HG03457 (cell line): ENCODE measurements around the gene MCRIP2.
A peak's percentile ranks its signal among the peaks of the same experiment; 100 is the strongest.

Experiments used
- ATAC-seq: cut with Tn5 transposase; IDR thresholded peaks from one replicate; pipeline ENCODE4 v1.9.1; 2021; ENCODE audit warnings: moderate number of reproducible peaks; ENCODE audit not compliant: unreplicated experiment

Gene MCRIP2

DNA sequence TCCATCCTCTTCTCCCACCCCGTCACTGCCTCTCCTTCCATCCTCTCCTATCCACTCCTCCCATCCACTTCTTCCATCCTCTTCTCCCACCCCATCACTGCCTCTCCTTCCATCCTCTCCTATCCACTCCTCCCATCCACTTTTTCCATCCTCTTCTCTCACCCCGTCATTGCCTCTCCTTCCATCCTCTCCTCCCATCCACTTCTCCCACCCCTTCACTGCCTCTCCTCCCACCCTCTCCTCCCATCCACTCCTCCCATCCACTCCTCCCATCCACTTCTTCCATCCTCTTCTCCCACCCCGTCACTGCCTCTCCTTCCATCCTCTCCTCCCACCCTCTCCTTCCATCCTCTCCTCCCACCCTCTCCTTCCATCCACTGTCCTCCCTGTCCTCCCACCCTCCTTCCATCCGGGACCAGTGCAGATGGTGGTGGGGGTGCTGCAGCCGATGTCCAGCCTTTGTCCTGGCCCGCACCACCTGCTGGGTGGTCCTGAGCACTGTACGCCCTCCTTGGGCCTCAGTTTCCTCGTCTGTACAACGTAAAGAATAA lies 9.7 kb upstream of the MCRIP2 start:
- ATAC-seq, result no peak

DNA sequence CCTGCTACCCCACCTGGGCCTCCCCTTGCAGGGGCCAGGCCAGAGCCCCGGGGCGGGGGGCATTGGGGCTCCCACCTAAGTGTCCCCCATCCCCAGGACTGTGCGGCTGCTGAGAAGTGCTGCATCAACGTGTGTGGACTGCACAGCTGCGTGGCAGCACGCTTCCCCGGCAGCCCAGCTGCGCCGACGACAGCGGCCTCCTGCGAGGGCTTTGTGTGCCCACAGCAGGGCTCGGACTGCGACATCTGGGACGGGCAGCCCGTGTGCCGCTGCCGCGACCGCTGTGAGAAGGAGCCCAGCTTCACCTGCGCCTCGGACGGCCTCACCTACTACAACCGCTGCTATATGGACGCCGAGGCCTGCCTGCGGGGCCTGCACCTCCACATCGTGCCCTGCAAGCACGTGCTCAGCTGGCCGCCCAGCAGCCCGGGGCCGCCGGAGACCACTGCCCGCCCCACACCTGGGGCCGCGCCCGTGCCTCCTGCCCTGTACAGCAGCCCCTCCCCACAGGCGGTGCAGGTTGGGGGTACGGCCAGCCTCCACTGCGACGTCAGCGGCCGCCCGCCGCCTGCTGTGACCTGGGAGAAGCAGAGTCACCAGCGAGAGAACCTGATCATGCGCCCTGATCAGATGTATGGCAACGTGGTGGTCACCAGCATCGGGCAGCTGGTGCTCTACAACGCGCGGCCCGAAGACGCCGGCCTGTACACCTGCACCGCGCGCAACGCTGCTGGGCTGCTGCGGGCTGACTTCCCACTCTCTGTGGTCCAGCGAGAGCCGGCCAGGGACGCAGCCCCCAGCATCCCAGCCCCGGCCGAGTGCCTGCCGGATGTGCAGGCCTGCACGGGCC lies 8.9 kb upstream of the MCRIP2 start:
- ATAC-seq, result no peak

DNA sequence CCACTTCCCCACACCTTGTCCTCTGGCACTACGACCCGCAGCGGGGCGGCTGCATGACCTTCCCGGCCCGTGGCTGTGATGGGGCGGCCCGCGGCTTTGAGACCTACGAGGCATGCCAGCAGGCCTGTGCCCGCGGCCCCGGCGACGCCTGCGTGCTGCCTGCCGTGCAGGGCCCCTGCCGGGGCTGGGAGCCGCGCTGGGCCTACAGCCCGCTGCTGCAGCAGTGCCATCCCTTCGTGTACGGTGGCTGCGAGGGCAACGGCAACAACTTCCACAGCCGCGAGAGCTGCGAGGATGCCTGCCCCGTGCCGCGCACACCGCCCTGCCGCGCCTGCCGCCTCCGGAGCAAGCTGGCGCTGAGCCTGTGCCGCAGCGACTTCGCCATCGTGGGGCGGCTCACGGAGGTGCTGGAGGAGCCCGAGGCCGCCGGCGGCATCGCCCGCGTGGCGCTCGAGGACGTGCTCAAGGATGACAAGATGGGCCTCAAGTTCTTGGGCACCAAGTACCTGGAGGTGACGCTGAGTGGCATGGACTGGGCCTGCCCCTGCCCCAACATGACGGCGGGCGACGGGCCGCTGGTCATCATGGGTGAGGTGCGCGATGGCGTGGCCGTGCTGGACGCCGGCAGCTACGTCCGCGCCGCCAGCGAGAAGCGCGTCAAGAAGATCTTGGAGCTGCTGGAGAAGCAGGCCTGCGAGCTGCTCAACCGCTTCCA lies 8.1 kb upstream of the MCRIP2 start:
- no peak for ATAC-seq

DNA sequence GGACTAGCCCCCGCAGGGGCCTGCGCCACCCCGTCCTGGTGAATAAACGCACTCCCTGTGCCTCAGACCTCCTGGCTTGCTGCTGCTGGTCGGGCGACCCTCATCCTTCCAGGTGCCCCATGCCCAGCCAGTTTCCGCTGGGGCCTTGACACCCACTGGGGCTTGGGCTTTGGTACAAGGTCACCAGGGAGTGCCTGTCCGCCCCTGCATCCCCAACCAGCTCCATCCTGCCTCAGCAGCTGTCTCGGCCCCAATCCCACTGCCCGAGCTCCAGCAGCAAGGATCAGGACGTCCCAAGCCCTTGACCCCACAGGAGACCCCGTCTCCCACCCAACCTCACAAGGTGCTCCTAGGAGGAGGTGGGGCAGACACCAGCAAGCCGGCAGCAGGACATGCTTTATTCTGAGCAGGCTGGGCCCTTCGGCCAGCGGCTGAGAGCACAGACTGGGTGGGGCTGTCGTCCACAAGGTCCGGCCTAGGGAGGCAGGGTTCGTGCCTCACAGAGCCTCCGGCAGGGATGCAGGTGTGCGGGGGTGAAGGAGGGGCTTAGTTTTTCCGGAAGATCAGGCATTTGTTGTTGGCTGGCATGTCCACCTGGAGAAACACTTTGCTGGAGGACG lies 7.5 kb upstream of the MCRIP2 start:
- ATAC-seq, result no peak

DNA sequence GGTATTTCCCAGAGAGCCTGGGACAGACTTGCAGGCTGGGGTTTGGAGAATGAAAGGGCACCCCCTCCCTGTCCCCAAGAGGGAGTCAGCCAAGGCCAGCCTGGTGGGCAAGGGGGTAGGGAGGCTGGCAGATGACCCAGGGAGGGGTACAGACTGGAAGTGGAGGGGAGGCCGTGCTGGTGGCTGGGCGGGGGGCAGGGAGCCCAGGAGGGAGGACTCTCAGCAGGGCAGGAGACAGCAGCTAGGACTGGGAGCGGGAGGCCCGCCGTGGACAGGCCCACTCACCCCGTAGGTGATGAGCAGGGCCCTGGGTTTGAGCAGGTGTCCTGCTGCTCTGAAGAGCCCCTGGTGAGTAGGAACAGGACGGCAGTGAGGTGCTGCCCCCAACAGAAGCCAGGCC lies 6.6 kb upstream of the MCRIP2 start:
- no peak for ATAC-seq

DNA sequence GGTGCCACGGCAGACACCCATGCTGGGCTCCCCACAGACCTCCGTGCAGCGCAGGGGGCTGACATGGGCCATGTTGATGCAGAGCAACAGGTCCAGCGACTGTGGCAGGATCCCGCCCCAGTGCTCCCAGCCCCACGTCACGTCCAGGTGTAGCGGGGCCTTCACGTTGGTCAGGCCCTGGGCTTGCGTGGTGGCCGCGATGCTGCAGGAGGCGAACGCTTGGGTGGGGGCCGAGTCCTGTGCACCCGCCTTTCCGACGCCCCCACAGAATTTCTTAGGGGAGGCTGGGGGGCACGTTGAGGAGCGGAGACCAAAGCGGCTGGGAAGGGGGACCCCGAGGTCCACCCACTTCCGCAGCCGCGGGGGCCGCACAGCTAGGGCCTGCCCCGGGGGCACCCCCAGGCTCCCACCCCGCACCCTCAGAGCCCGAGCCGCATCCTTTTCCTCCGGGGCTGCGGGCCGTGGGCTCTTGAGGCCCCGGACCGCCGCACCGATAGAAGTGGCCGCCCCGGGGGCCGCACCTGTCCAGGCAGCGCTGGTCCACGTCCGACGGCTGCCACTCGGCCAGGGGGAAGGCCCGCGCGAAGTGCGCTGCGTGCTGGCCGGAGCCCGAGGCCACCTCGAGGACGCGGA lies 5.9 kb upstream of the MCRIP2 start:
- peak; percentile 1 for ATAC-seq

DNA sequence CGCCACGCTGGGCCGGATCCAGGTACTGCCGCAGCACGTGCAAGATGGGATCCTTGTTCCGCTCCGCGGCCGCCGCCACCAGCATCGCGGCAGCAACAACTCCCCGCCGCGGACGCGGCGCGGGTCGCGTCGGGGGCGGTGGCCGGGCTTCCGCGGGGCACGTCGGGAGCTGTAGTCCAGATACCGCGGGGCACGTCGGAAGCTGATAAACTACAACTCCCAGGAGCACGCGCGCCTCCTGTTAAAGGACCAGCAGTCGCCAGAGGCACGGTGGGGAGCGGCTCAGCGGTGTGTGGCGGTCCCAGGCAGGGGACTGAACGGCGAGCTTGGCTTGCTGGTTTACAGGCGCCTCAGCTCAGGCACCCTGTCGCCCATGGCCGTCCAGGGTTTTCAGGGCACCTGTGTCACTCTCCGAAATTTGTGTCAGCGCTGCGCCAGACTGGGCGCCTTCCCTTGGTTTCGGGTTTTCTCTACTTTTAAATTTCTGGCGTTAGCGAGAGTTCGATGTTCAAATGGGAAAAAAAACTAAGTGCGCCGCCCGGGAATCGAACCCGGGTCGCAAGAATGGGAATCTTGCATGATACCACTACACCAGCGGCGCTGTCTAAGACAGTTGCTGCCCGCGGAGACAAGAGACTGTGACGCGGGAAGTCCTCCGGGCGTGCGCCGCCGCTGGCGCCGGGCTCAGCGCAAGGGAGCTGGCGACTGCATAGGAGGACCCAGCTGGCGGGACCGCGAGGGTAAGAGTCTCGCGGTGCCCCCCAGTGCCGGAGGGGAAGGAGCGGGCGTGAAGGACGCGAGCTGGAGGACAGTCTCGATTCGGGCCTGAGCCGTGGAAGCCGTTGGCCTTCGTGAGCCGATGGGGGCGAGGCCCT lies 5.2 kb upstream of the MCRIP2 start, which contains the start of gene METTL26:
TSS of gene METTL26 (minus strand) at position 100 of the 875 bp plus-strand sequence. CDS start at position 85, 15 bp downstream.
- peak; percentile 43 for ATAC-seq

DNA sequence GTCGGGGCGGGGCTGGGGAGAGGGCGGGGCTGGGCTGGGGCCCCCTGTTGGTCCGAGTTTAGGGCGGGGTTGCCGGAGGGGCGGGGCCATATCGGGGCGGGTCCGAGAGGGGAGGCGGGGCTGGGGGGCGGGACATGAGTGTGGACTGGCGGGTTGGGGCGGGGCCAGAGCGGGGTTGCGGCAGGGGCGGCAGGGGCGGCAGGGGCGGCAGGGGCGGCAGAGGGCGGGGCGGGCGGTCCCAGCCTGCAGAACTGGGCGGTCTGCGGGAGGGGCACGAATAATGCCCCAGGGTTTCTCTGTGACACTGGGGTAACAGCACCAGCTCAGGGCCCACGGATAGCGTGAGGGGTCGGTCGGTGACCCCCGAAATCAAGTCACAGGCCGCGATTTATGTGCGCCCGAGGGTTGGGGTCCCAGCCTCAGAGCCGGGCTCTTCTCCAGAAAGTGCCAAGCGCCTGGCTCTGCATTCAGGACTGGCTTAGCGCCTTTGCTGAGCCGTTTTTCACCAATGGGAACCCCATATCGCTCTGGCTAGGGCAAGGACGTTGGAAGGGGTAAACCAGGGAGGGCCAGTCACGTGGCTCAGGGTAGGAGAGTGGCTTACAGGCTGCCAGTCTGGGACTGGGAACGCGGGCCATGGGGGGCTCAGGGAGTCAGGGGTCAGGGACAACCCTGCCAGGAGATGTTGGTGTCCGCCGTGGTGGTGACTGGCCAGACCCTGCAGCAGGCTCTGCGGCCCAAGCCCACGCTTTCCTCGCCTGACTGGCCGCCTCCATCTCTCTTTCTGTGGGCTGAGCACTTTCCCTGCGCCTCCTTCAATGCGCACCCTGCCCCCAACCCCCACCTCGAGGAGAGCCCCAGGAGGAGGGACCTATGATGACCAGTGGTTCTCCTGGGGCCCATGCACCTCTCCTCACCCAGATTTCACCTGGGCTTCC lies 4.3 kb upstream of the MCRIP2 start:
- no peak for ATAC-seq

DNA sequence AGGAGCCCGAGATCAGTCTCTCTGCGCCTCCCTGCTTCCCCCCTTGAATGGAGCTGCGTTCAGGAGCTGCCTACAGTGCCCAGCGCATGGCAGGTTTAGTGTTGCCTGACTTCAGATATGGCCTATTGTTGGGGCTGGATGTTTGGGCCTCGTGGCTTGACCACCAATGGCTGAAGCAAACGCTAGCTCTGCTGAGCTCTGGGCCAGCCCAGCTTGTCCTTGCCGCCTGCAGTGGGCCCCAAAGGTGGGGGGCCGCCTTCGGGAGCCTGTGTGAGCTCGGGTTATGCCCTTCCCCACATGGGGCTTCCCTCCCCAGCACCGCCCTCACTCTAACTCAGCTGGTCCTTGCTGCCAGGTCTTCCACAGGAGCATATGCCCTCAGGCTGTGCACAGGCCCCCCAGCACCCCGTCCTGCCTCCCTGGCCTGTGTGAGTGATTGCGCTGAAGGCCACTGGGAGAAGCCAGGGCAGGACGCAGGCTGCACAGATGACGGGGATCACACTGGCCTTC lies 3.5 kb upstream of the MCRIP2 start:
- ATAC-seq, result no peak

DNA sequence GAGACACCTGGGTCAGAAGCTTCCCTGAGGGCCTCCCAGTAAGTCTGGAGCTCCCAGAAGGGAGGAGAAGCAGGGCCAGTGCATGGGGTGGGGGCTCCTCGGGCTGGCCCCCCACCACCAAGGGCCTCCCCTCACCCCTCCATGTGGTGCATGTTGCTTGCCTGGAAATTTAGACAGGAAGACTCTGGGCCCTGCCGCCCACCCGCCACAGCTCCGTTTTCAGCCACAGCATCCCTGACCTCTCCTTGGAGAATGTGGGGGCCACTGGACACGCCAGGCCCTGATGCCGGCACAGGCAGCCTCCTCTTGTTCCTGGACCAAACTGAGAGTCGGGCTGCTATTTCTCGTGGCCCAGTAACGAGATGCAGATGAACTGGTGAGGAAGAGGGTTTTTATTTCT lies 2.8 kb upstream of the MCRIP2 start:
- ATAC-seq, result no peak

DNA sequence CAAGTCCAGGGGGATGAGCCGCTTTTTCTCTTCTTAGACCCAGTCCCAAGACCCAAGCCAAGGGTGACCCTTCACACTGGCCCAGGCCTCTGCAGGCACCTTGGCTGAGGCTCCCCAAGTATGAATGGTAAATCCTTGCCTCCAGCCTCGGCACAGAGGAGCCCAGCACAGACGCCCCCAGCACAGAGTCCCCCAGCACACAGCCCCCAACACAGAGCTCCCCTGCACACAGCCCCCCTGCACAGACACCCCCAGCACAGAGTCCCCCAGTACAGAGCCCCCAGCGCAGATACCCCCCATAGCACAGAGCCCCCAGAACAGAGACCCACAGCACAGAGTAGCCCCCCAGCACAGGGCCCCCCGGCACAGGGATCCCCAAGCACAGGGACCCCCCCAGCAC lies 1.0 kb upstream of the MCRIP2 start:
- ATAC-seq, result no peak

DNA sequence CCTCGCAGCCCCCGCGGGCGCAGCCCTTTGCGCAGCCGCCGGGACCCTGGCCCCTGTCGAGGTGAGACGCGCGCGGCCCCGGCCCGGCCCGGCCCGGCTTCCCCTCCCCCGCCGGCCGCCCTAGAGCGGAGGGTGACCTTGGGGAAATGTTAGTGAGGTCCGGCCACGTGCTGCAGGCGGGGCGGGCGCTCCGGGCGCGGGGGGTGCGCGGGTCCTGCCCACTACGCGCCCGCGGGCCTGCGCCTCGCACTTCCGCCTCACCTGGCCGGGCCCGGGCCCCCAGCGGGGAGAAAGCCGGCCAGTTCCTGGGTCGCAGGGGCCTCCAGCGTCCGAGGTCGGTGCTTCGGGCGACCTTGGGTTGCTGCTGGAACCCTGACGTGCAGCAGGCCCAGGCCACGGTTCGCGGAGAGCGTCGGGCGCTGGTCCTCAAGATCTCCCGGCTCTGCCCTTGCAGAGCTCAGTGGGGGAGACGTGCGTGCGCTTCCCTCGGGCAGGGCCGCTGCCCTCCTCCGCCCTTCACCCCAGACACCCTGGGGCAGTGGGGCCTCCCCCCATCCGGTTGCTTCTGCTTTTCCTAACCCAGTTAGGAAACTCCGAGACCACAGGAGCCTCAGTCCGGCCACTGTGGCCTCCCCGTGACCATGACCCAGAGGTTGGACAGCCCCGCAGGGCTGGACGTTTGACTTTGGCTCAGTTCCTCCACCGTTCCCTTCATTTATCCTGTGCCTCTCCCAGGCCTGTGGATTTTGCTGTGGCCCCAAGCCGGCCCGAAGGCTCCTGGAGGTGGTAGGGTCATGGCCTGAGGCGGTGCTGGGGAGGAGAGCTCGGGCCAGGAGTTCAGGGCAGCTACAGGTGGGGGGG lies 791 bp downstream of the MCRIP2 start:
- ATAC-seq, result no peak

DNA sequence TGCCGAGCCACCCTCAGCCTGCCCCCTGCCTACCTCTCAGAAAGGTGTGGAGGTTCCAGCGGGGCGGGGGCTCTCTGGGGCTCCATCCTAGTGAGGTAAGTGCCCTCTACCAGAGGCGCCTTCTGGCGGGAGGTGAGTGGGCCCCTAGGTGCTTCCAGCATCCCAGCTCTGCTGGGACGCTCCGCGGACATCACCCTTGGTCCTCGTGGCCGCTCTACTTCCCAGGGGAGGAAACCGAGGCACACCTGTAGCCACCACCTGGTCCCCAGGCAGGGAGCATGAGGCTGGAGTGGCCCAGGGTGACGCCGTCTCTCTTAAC lies 1.4 kb downstream of the MCRIP2 start:
- ATAC-seq, result no peak

DNA sequence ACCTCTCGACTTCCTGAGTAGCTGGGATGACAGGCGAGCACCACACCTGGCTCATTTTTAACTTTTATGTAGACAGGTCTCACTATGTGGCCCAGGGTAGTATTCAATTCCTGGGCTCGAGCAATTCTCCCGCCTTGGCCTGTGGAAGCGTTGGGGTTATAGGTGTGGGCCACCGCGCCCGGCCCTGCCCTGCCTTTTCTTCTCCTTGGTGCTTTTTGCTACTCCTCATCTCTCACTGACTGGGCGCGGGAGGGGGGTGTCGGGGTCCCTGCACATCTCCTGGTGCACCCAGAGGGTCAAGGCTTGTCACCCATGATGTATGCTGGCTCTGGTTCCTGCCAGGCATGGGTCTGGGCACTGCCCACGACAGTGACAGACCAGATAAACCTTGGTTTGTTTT lies 2.9 kb downstream of the MCRIP2 start:
- no peak for ATAC-seq

DNA sequence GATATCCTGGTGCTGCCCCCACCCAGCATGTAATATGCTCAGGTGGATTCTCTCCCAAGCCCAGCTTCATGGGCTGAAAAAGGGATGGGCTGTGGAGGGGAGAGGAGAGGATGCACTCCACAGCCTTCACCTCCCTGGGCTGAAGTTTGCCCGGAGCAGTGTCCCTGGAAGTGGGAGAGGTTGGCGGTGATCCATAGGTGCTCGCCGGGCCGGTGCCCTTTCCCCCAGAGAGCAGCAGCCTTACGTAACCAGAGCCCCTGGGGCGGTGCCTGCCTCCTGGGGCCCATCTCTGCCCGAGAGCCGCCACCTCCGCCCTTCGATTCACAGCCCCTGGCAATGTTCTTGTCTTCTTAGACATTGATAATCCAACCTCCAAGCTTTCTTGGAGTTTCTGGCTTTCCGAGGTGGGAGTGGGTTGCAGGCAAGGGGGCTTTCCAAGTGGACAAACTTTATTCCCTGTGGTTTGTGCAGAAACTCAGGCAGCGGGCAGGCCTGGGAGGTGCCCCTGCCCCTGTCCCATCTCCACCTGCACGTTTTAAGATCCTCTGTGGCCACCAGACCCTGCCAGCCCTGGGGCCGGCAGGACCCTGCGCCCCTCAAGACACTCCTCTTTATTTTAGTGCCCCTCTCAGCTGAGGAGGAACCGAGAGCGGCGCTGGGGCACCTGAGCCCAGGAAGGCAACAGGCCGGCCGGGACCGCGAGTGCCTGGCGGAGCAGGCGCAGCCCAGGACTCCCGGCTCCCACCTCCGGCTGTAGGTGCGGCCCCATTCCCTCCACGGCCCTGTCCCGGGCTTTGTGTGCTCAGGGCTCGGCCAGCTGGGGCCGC lies 4.4 kb downstream of the MCRIP2 start:
- ATAC-seq, result no peak

DNA sequence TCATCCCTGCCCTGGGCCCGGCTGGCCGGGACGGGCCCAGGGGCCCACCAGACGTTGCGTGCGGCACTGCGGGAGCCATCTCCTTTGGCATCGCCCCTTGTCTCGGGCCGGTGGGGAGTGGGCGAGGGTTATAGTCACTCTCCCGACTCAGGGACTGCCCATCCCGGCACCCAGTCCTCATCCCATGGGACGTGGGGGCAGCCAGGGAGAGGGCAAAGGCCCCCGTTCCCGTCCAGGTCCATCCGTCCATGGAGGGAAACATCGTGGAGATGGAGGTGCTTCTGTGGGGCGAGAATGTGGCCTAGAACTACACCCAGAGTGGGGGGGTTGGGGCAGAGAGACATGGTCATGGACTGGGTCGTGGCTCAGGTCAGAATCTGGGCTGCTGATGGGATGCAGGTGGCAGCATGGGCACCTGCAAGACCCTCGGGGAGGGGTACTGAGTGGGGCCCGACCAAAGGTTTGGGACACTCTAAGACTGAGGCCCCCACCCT lies 5.1 kb downstream of the MCRIP2 start:
- no peak for ATAC-seq
